GM08714 (cell line): ENCODE results near the gene NEMP2.

Experiments
- H3K4me3 ChIP-seq: fragments of 200-500 bp; sonication (Bioruptor generic); 2 replicates; pipeline ENCODE4 v1.5.1; 2014; ENCODE audit warnings: mild to moderate bottlenecking, low read length, inconsistent platforms
- ZNF274 ChIP-seq: IDR thresholded peaks from 2 replicates; pipeline ENCODE4 v1.6.1; 2012; ENCODE audit warnings: mild to moderate bottlenecking, low read depth, low read length

The NEMP2 gene

GRCh38 chr2:190454795-190455194 lies 79.7 kb downstream of the NEMP2 start:
- no peak overlapping the region for H3K4me3 ChIP-seq
- no peak for TF ChIP-seq ZNF274
